Activated CD8-positive, alpha-beta memory T cell treated with anti-CD3 and anti-CD28 coated beads, Interleukin-2, amount 50 U/mL, for 48 hours (primary cell): ENCODE results near the gene HLTF.
A peak's percentile ranks its signal among the peaks of the same experiment; 100 is the strongest.
"Not testable (repeated sequence)": the region's sequence is repeated elsewhere in the genome, so short reads cannot be mapped to it uniquely, and the experiment has no call there.

Experiments
- DNase-seq: peaks from one replicate; pipeline ENCODE4 v3.0.0-alpha.2; 2020

Gene HLTF

GRCh38 chr3:149015393-149015792 lies 70.9 kb downstream of the HLTF start:
- no peak for DNase-seq

GRCh38 chr3:149013726-149014125 lies 72.6 kb downstream of the HLTF start:
- no peak for DNase-seq

GRCh38 chr3:149011676-149012075 lies 74.7 kb downstream of the HLTF start:
- DNase-seq, result no peak

GRCh38 chr3:149010966-149011365 lies 75.4 kb downstream of the HLTF start:
- DNase-seq, result no peak

GRCh38 chr3:149010504-149010951 lies 75.8 kb downstream of the HLTF start:
- DNase-seq, result no peak

- no peak for DNase-seq
Observed at GRCh38 chr3:149009732-149010131, 76.6 kb downstream of the HLTF start.

GRCh38 chr3:149007567-149008257 lies 78.6 kb downstream of the HLTF start:
- no peak for DNase-seq

- DNase-seq, result no peak
Observed at GRCh38 chr3:149005416-149005815, 80.9 kb downstream of the HLTF start.

- no peak for DNase-seq
Observed at GRCh38 chr3:149004622-149005021, 81.7 kb downstream of the HLTF start.

GRCh38 chr3:149003653-149004305 lies 82.6 kb downstream of the HLTF start:
- DNase-seq, result no peak

- DNase-seq, result no peak
Observed at GRCh38 chr3:149001727-149002126, 84.6 kb downstream of the HLTF start.

GRCh38 chr3:149000206-149000745 lies 86.1 kb downstream of the HLTF start:
- no peak for DNase-seq

- DNase-seq, result no peak
Observed at GRCh38 chr3:148999806-149000205, 86.5 kb downstream of the HLTF start.

- no peak for DNase-seq
Observed at GRCh38 chr3:148998715-148999423, 87.5 kb downstream of the HLTF start.

- no peak for DNase-seq
Observed at GRCh38 chr3:148998297-148998696, 88.0 kb downstream of the HLTF start.

GRCh38 chr3:148997623-148998022 lies 88.7 kb downstream of the HLTF start:
- no peak for DNase-seq

GRCh38 chr3:148992635-148993255 lies 93.6 kb downstream of the HLTF start:
- no peak for DNase-seq

GRCh38 chr3:148992027-148992634 lies 94.2 kb downstream of the HLTF start:
- DNase-seq, result peak; percentile 73

- DNase-seq, result peak; percentile 85
Observed at GRCh38 chr3:148991219-148992026, 94.9 kb downstream of the HLTF start, which contains the start of gene GYG1. Gene GYG1 (plus strand): TSS chr3:148991540. CDS start chr3:148991641, 101 bp downstream.

GRCh38 chr3:148990236-148990635 lies 96.1 kb downstream of the HLTF start:
- no peak for DNase-seq

- not testable (repeated sequence) for DNase-seq
Observed at GRCh38 chr3:148987551-148987950, 98.8 kb downstream of the HLTF start.

GRCh38 chr3:148981273-148981672 lies 105.1 kb downstream of the HLTF start:
- DNase-seq, result no peak
